Left lung (tissue), 10 donors: ENCODE data around the gene DUSP23. TPM values are rescaled to one million over a fixed set of nuclear protein-coding genes. Genes with fewer than 3 reads are reported as not detected.

Experiments used
- ATAC-seq: fragments of 200-7000 bp; cut with Tn5 transposase; one replicate; pipeline ENCODE4 v1.9.1; 2020; ENCODE audit warnings: moderate library complexity
- DNase-seq, 4 donors: peaks; one replicate each; pipeline ENCODE4 v3.0.0-alpha.2; 2013 to 2020
- H3K27ac ChIP-seq, 2 donors: fragments of 200-600 bp; sonication (generic) in 1 of 2; one replicate each; pipeline versions ENCODE4 v1.5.0 to v1.8.0; 2020 to 2021
- H3K27me3 ChIP-seq, 2 donors: fragments of 200-600 bp; sonication (generic) in 1 of 2; one replicate each; pipeline versions ENCODE4 v1.5.0 to v1.8.0; 2020 to 2021
- H3K36me3 ChIP-seq, 2 donors: fragments of 200-600 bp; sonication (generic) in 1 of 2; one replicate each; pipeline versions ENCODE4 v1.5.0 to v1.8.0; 2020 to 2021
- H3K4me1 ChIP-seq, 2 donors: fragments of 200-600 bp; one replicate each; pipeline ENCODE4 v1.8.0; 2021
- H3K4me3 ChIP-seq, 2 donors: fragments of 200-600 bp; sonication (generic) in 1 of 2; one replicate each; pipeline versions ENCODE4 v1.5.0 to v1.8.0; 2020 to 2021; ENCODE audit warnings: mild to moderate bottlenecking in 1 of 2
- H3K9me3 ChIP-seq, 2 donors: fragments of 200-600 bp; sonication (generic) in 1 of 2; one replicate each; pipeline versions ENCODE4 v1.5.0 to v1.8.0; 2020 to 2021
- CTCF ChIP-seq, 2 donors: fragments of 200-600 bp; sonication (generic) in 1 of 2; IDR thresholded peaks; one replicate each; pipeline versions ENCODE4 v1.5.0 to v1.8.0; 2021; ENCODE audit warnings: antibody characterized with exemption in 2 of 2
- intact Hi-C, 2 donors: fragments of 100-400 bp; cut with DNase I; formaldehyde crosslinking; loops; one replicate each; pipeline versions ENCODE4 v1.11.2 to v1.14.2; 2022
- polyA plus RNA-seq, 6 donors: library from polyadenylated mRNA; unstranded; fragments of 120-200 nt; gene quantifications; one replicate each; pipeline ENCODE4 v1.2.1, GENCODE V29; 2013; ENCODE audit not compliant: insufficient read length in 6 of 6
- total RNA-seq, 2 donors: library from RNA; stranded (reverse); fragmentation: NEBNext Ultra II Directional; extraction: Animal tissue kit (Norgen Biotek cat#: 25700); gene quantifications; one replicate each; pipeline ENCODE4 v1.2.1, GENCODE V29; 2021
- donor health status: DM: no; HTN: yes; CAD: no.
- donor health status: DM: no; HTN: no; CAD: no.

Gene DUSP23
- total and polyA plus RNA-seq, 8 donors, result 10.1 to 56.4 (median 15.4) TPM

- Histone ChIP-seq H3K4me3 (no peak overlapping the region), H3K36me3 (no peaks in the 10 kb centered on the region), H3K4me1 (peaks cover 0 to 17% of the 10 kb centered on the region in 2 donors), H3K27ac (no peak overlapping the region), H3K27me3 (peaks cover 0 to 2% of the 10 kb centered on the region in 2 donors), H3K9me3 (no peaks in the 10 kb centered on the region)
- DNase-seq (no peak), ATAC-seq (no peak)
- TF ChIP-seq CTCF (IDR thresholded peaks at IDR 0.05), result no peak
- intact Hi-C loops, result loop anchor here in 1 of 2 donors (5.0 kb wide), 1 partner anchor 93 kb away; no protein-coding TSS in a partner anchor
These were observed 18.8 kb downstream of the DUSP23 start for GRCh38 chr1:159799446-159799985.

GRCh38 chr1:159800177-159800930 lies 19.6 kb downstream of the DUSP23 start:
- H3K4me3 ChIP-seq, result no peak overlapping the region
- ATAC-seq, result no peak
- H3K4me1 ChIP-seq, result peaks cover 0 to 17% of the 10 kb centered on the region in 2 donors
- no peak overlapping the region for H3K27ac ChIP-seq
- intact Hi-C loops, result no loop called here
- no peaks in the 10 kb centered on the region for H3K27me3 ChIP-seq
- H3K9me3 ChIP-seq, result no peaks in the 10 kb centered on the region
- DNase-seq, result no peak
- H3K36me3 ChIP-seq, result no peaks in the 10 kb centered on the region
- TF ChIP-seq CTCF (IDR thresholded peaks at IDR 0.05), result no peak

- H3K4me1 ChIP-seq, result peaks cover 0 to 17% of the 10 kb centered on the region in 2 donors
- no peak within 1 kb of the TSS for H3K27ac ChIP-seq
- H3K9me3 ChIP-seq, result no peaks in the 10 kb centered on the region
- no peak within 1 kb of the TSS for H3K4me3 ChIP-seq
- TF ChIP-seq CTCF (IDR thresholded peaks at IDR 0.05), result no peak
- H3K36me3 ChIP-seq, result no peaks in the 10 kb centered on the region
- ATAC-seq (no peak), DNase-seq (no peak)
- H3K27me3 ChIP-seq, result no peaks in the 10 kb centered on the region
- intact Hi-C loops, result no loop called here
These were observed 21.3 kb downstream of the DUSP23 start, which contains the start of gene FCRL6 for GRCh38 chr1:159802111-159802510. Gene FCRL6, plus strand, starts transcription at chr1:159802360. Its CDS starts 65 bp downstream, at chr1:159802425.

- Histone ChIP-seq H3K9me3 (no peaks in the 10 kb centered on the region), H3K27me3 (no peaks in the 10 kb centered on the region), H3K4me1 (peaks cover 0 to 17% of the 10 kb centered on the region in 2 donors), H3K27ac (no peak overlapping the region), H3K4me3 (no peak overlapping the region), H3K36me3 (peaks cover 0 to 2% of the 10 kb centered on the region in 2 donors)
- no peak for TF ChIP-seq CTCF (IDR thresholded peaks at IDR 0.05)
- intact Hi-C loops, result no loop called here
- no peak for DNase-seq
- no peak for ATAC-seq
These were observed 23.4 kb downstream of the DUSP23 start for GRCh38 chr1:159803956-159804689.

- H3K27me3 ChIP-seq, result no peaks in the 10 kb centered on the region
- DNase-seq, result no peak
- no peak for TF ChIP-seq CTCF (IDR thresholded peaks at IDR 0.05)
- H3K4me1 ChIP-seq, result peaks cover 0 to 16% of the 10 kb centered on the region in 2 donors
- H3K36me3 ChIP-seq, result peaks cover 0 to 3% of the 10 kb centered on the region in 2 donors
- intact Hi-C loops, result no loop called here
- H3K27ac ChIP-seq, result no peak overlapping the region
- no peaks in the 10 kb centered on the region for H3K9me3 ChIP-seq
- ATAC-seq, result no peak
- H3K4me3 ChIP-seq, result no peak overlapping the region
These were observed 24.2 kb downstream of the DUSP23 start for GRCh38 chr1:159804924-159805323.
